Endothelial cell of umbilical vein (primary cell): Measurements from ENCODE around the gene CYP4F22. TPM values are rescaled to one million over a fixed set of nuclear protein-coding genes. Genes with fewer than 3 reads are reported as not detected.

Experiments used
- BruUV-seq: library from RNA; stranded (reverse); fragments of 400-500 nt; replicated peaks from 2 replicates; lab custom pipeline; 2021; lab: Mats Ljungman, UMichigan
- CTCF ChIA-PET: fragments of 300-600, 350-600 bp; sonication (Branson Sonifier 250); formaldehyde crosslinking; loops from one replicate; lab custom pipeline; 2021; ENCODE audit warnings: antibody characterized with exemption, inconsistent platforms; lab: Charles Lee
- POLR2A ChIA-PET: fragments of 300-600, 350-600 bp; sonication (Branson Sonifier 250); formaldehyde crosslinking; loops from one replicate; lab custom pipeline; 2021; ENCODE audit warnings: antibody characterized with exemption, inconsistent platforms; lab: Charles Lee
- DNase-seq: peaks from one replicate; pipeline ENCODE4 v3.0.0-alpha.2; 2011; ENCODE audit warnings: low read depth, low spot score
- FAIRE-seq: peaks from 2 replicates; lab custom pipeline; 2011; peaks lifted over from hg19 to GRCh38; lab: Jason Lieb, UNC
- H2AFZ ChIP-seq: 2 replicates; pipeline ENCODE4 v1.6.0; 2012; ENCODE audit warnings: low read depth, low read length, control low read depth, inconsistent platforms
- H3K27ac ChIP-seq: 2 replicates; pipeline ENCODE4 v1.5.1; 2011; ENCODE audit warnings: low read depth, mild to moderate bottlenecking, control low read depth, low read length, moderate library complexity; ENCODE audit not compliant: insufficient read depth
- H3K27me3 ChIP-seq, 2 experiments: 2 replicates each; pipeline versions ENCODE4 v1.6.0 to v1.6.1; 2011; ENCODE audit warnings: low read length in 2 of 2, mixed read lengths in 1 of 2; ENCODE audit not compliant: control insufficient read depth in 2 of 2, insufficient read depth in 2 of 2
- H3K36me3 ChIP-seq, 2 experiments: 2 replicates in 1 of 2; 3 replicates in 1 of 2; pipeline ENCODE4 v1.5.1; 2011; ENCODE audit warnings: low read length in 2 of 2, mild to moderate bottlenecking in 1 of 2, moderate library complexity in 1 of 2; ENCODE audit not compliant: control insufficient read depth in 2 of 2, insufficient read depth in 2 of 2; ENCODE audit errors: extremely low read depth in 1 of 2
- H3K4me1 ChIP-seq: 3 replicates; pipeline ENCODE4 v1.5.1; 2011; ENCODE audit warnings: mild to moderate bottlenecking, low read length; ENCODE audit not compliant: control insufficient read depth, insufficient read depth; ENCODE audit errors: extremely low read depth
- H3K4me2 ChIP-seq: 2 replicates; pipeline ENCODE4 v1.6.1; 2011; ENCODE audit warnings: low read length, control low read depth, mixed read lengths; ENCODE audit not compliant: insufficient read depth
- H3K4me3 ChIP-seq, 3 experiments: fragments of 200-600 bp in 1 of 3; sonication (generic), shearing (Covaris generic) in 1 of 3; replicated peaks in 1 of 3; 2 replicates each; pipeline ENCODE4 v1.5.1; 2011 to 2016; ENCODE audit warnings: control low read depth in 3 of 3, low read length in 3 of 3, mild to moderate bottlenecking in 2 of 3, inconsistent platforms in 1 of 3, low read depth in 1 of 3, moderate library complexity in 1 of 3; ENCODE audit not compliant: insufficient read depth in 1 of 3
- H3K79me2 ChIP-seq: 2 replicates; pipeline ENCODE4 v1.6.0; 2012; ENCODE audit warnings: low read length, inconsistent platforms; ENCODE audit not compliant: control insufficient read depth, insufficient read depth
- H3K9ac ChIP-seq: replicated peaks from 2 replicates; pipeline ENCODE3; 2011; ENCODE audit warnings: low read length, control low read depth; ENCODE audit not compliant: insufficient read depth; ENCODE audit errors: extremely low read depth
- H3K9me1 ChIP-seq: replicated peaks from 3 replicates; pipeline ENCODE4 v1.6.0; 2011; ENCODE audit warnings: mild to moderate bottlenecking, low read length; ENCODE audit not compliant: control insufficient read depth, insufficient read depth; ENCODE audit errors: extremely low read depth
- H3K9me3 ChIP-seq: replicated peaks from 2 replicates; pipeline ENCODE4 v1.5.1; 2012; ENCODE audit warnings: low read length, inconsistent platforms; ENCODE audit not compliant: control insufficient read depth, insufficient read depth
- H4K20me1 ChIP-seq: replicated peaks from 2 replicates; pipeline ENCODE3; 2011; ENCODE audit warnings: mild to moderate bottlenecking, low read length; ENCODE audit not compliant: control insufficient read depth, insufficient read depth; ENCODE audit errors: extremely low read depth
- CTCF ChIP-seq, 2 donors: IDR thresholded peaks; 1 replicate in 1 of 2; 2 replicates in 1 of 2; pipeline ENCODE4 v1.5.1; 2011; ENCODE audit warnings: low read length in 2 of 2, mild to moderate bottlenecking in 2 of 2, moderate library complexity in 2 of 2, control low read depth in 1 of 2, inconsistent platforms in 1 of 2, low read depth in 1 of 2; ENCODE audit not compliant: insufficient read depth in 1 of 2; ENCODE audit errors: extremely low read depth in 1 of 2
- EZH2 ChIP-seq: IDR thresholded peaks from 2 replicates; pipeline ENCODE4 v1.6.1; 2012; ENCODE audit warnings: borderline replicate concordance, low read depth, mild to moderate bottlenecking, moderate library complexity, low read length, inconsistent platforms; ENCODE audit not compliant: severe bottlenecking
- FOS ChIP-seq: IDR thresholded peaks from 2 replicates; pipeline ENCODE4 v1.6.1; 2011; ENCODE audit warnings: mild to moderate bottlenecking, low read length, moderate library complexity, borderline replicate concordance; ENCODE audit not compliant: insufficient read depth
- GATA2 ChIP-seq: IDR thresholded peaks from 2 replicates; pipeline ENCODE4 v1.7.0; 2011; ENCODE audit warnings: low read depth, mild to moderate bottlenecking, moderate library complexity, mixed read lengths, low read length; ENCODE audit not compliant: insufficient read length, insufficient read depth
- JUN ChIP-seq: IDR thresholded peaks from 2 replicates; pipeline ENCODE4 v1.6.1; 2011; ENCODE audit warnings: borderline replicate concordance, low read depth; ENCODE audit not compliant: insufficient read length, insufficient read depth
- MYC ChIP-seq: IDR thresholded peaks from one replicate; pipeline ENCODE4 v1.6.1; 2011; ENCODE audit warnings: mild to moderate bottlenecking, low read depth, low read length
- POLR2A ChIP-seq: IDR thresholded peaks from 2 replicates; pipeline ENCODE4 v1.6.1; 2012; ENCODE audit warnings: low read depth, mild to moderate bottlenecking, control low read depth, low read length
- POLR2AphosphoS5 ChIP-seq: IDR thresholded peaks from 2 replicates; pipeline ENCODE4 v1.6.1; 2012; ENCODE audit warnings: low read depth, mild to moderate bottlenecking, control low read depth, low read length, moderate library complexity; ENCODE audit not compliant: insufficient read depth
- dilution Hi-C: fragments of 300-500 bp; cut with MboI; formaldehyde crosslinking; loops from one replicate; pipeline ENCODE4 v1.15.0; 2019; ENCODE audit warnings: low sequenced_read_pairs; ENCODE audit not compliant: extremely low pct_ligation_motif_present
- intact Hi-C: fragments of 100-400 bp; cut with micrococcal nuclease; formaldehyde crosslinking; loops from one replicate; pipeline ENCODE4 v1.10.0; 2022
- polyA plus RNA-seq, 4 experiments: library from polyadenylated mRNA; depleted of rRNA in 3 of 4; stranded (reverse) in 3 of 4; unstranded in 1 of 4; fragments of >200 nt; gene quantifications; 2 replicates each; pipeline versions ENCODE4 v1.2.1 to v1.2.3, GENCODE V29; 2011 to 2012; ENCODE audit warnings: missing spikeins in 1 of 4
- total RNA-seq: library from RNA; stranded (reverse); gene quantifications from 2 replicates; pipeline ENCODE4 v1.2.3, GENCODE V29; 2021
- TF ChIP-seq, protein P1 (sequence below): IDR thresholded peaks from 2 replicates; pipeline ENCODE4 v1.6.1; 2011; ENCODE audit not compliant: insufficient read depth, insufficient read length

The CYP4F22 gene
- total and polyA plus RNA-seq, 2 donors (not counting 3 experiments of a cell fraction or from before 2014, with no cell fraction given) = not detected

GRCh38 chr19:15563325-15563794 is 55.0 kb downstream of the CYP4F22 start:
- ChIA-PET CTCF (no interaction called here), POLR2A (no interaction called here)
- intact Hi-C loops = no loop called here
- Histone ChIP-seq H3K79me2 (no peaks in the 10 kb centered on the region), H3K27ac (no peak overlapping the region), H3K4me1 (no peaks in the 10 kb centered on the region), H3K4me3 (no peak overlapping the region), H3K27me3 (peaks cover 0 to 2% of the 10 kb centered on the region in 2 experiments), H3K9ac (no peak overlapping the region), H2AFZ (no peak overlapping the region), H3K36me3 (no peaks in the 10 kb centered on the region), H3K9me1 (no peaks in the 10 kb centered on the region), H3K4me2 (no peak overlapping the region), H4K20me1 (no peaks in the 10 kb centered on the region), H3K9me3 (no peaks in the 10 kb centered on the region)
- DNase-seq (no peak), FAIRE-seq (no peak)
- TF ChIP-seq, protein P1, sequence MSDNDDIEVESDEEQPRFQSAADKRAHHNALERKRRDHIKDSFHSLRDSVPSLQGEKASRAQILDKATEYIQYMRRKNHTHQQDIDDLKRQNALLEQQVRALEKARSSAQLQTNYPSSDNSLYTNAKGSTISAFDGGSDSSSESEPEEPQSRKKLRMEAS = no peak
- TF ChIP-seq EZH2 = no peak
- TF ChIP-seq CTCF (IDR thresholded peaks at IDR 0.05; ENCODE audit: extremely low read depth in 1 of 2, insufficient read depth in 1 of 2, low read depth in 1 of 2, low read length in 2 of 2) = no peak
- no TSS peak for BruUV-seq
- dilution Hi-C loops = no loop called here

DNA sequence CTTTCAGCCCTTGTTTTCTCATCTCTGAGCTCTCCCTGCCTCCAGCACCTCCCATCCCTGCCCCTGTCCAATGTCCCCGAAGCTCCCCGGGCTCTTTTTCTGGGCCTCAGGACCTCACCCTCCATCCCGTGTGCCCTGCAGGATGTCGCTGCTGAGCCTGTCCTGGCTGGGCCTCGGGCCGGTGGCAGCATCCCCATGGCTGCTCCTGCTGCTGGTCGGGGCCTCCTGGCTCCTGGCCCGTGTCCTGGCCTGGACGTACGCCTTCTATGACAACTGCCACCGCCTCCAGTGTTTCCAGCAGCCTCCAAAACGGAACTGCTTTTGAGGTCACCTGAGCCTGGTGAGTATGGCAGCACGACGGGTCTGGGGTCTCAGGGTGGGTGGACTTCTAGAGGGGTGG is 55.6 kb downstream of the CYP4F22 start:
- no peaks in the 10 kb centered on the region for H3K4me1 ChIP-seq
- intact Hi-C loops = no loop called here
- no peaks in the 10 kb centered on the region for H4K20me1 ChIP-seq
- no peak for DNase-seq
- BruUV-seq = no TSS peak
- ChIA-PET POLR2A (no interaction called here), CTCF (no interaction called here)
- dilution Hi-C loops = no loop called here
- FAIRE-seq = no peak
- H3K9me3 ChIP-seq = no peaks in the 10 kb centered on the region
- no peak overlapping the region for H3K4me2 ChIP-seq
- TF ChIP-seq EZH2 (no peak), MYC (no peak), JUN (no peak), POLR2A (no peak), FOS (no peak), CTCF (IDR thresholded peaks at IDR 0.05; ENCODE audit: extremely low read depth in 1 of 2, insufficient read depth in 1 of 2, low read depth in 1 of 2, low read length in 2 of 2) (no peak), POLR2AphosphoS5 (no peak), GATA2 (no peak)
- TF ChIP-seq, protein P1 = no peak
- H3K79me2 ChIP-seq = no peaks in the 10 kb centered on the region
- H2AFZ ChIP-seq = no peak overlapping the region
- H3K36me3 ChIP-seq = no peaks in the 10 kb centered on the region
- H3K27ac ChIP-seq = no peak overlapping the region
- peaks cover 0 to 2% of the 10 kb centered on the region in 2 experiments for H3K27me3 ChIP-seq
- no peak overlapping the region for H3K9ac ChIP-seq
- H3K4me3 ChIP-seq = no peak overlapping the region
- H3K9me1 ChIP-seq = no peaks in the 10 kb centered on the region
